Measurements from ENCODE around the gene NAXE. TPM values are rescaled to one million over a fixed set of nuclear protein-coding genes. Genes with fewer than 3 reads are reported as not detected.

NAXE gene
- total RNA-seq, 6 donors from 2014 or later = 46.1 to 81.1 (median 60.0) TPM

DNA sequence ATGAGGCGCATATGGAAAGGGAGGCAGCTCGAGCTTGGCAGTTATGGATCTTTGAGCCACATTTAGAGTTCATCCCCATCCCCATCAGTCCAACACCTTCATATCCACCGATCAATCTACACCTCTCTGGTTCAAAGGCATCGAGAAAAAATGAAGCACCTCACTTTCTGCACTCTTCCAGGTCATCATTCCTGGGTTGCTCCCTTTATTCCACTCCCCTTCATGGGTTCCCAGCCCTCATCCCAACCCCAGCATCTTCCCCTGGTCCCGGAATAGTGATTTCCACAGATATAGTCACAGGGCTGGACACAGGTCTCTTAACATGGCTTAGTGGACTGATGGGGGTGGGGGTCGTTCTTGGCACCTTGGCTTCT, 28.0 kb downstream of the NAXE start:
- DNase-seq = no peak
- ATAC-seq (ENCODE audit: low FRiP score in 2 of 2) = no peak
- Histone ChIP-seq H3K27me3 (peaks cover 0 to 13% (median 10%) of the 10 kb centered on the region in 4 donors), H3K27ac (no peak overlapping the region), H3K9me3 (no peaks in the 10 kb centered on the region), H3K36me3 (no peaks in the 10 kb centered on the region), H3K4me1 (peaks cover 14 to 22% (median 18%) of the 10 kb centered on the region in 4 donors), H3K4me3 (no peak overlapping the region)
- 19 to 27% methylated on average over 6 of the region's 6 CpGs for WGBS, 2 donors
- TF ChIP-seq, protein P1, sequence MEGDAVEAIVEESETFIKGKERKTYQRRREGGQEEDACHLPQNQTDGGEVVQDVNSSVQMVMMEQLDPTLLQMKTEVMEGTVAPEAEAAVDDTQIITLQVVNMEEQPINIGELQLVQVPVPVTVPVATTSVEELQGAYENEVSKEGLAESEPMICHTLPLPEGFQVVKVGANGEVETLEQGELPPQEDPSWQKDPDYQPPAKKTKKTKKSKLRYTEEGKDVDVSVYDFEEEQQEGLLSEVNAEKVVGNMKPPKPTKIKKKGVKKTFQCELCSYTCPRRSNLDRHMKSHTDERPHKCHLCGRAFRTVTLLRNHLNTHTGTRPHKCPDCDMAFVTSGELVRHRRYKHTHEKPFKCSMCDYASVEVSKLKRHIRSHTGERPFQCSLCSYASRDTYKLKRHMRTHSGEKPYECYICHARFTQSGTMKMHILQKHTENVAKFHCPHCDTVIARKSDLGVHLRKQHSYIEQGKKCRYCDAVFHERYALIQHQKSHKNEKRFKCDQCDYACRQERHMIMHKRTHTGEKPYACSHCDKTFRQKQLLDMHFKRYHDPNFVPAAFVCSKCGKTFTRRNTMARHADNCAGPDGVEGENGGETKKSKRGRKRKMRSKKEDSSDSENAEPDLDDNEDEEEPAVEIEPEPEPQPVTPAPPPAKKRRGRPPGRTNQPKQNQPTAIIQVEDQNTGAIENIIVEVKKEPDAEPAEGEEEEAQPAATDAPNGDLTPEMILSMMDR (IDR thresholded peaks at IDR 0.05) = no peak
- no peak for TF ChIP-seq POLR2AphosphoS5 (IDR thresholded peaks at IDR 0.05)
- TF ChIP-seq EP300 (IDR thresholded peaks at IDR 0.05) = no peak
- no peak for TF ChIP-seq POLR2A (IDR thresholded peaks at IDR 0.05)

DNA sequence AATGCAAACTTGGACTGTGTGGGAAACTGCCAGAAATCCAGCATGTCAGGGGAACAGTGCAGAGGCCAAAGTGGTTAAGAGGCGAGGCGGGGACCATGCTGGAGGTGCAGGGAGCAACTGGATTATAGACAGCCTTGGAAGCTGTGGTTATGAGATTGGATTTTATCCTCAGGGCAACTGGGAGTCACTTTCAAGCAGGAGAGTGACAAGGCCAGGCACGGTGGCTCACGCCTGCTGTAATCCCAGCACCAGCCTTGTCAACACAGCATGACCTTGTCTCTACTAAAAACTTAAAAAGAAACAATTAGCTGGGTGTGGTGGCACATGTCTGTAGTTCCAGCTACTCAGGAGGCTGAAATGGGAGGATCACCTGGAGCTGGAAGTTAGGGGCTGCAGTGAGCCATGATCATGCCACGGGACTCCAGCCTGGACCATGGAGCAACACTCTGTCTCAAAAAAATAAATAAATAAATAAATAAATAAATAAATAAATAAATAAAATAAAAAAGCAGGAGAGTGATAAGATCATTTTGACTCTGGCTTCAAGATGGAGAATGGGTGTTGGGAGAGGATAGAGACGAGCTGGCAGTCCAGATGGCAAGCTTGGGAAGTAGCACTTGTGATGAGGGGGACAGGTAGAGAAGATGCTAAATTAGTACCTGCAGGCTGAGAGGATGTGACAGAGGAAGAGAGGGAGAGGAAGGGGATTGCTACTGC, 31.2 kb downstream of the NAXE start:
- DNase-seq (no peak), ATAC-seq (ENCODE audit: low FRiP score in 2 of 2) (no peak)
- no peaks in the 10 kb centered on the region for H3K36me3 ChIP-seq
- peaks cover 6 to 37% (median 22%) of the 10 kb centered on the region in 4 donors for H3K27me3 ChIP-seq
- no peak for TF ChIP-seq EP300 (IDR thresholded peaks at IDR 0.05)
- no peak for TF ChIP-seq POLR2A (IDR thresholded peaks at IDR 0.05)
- TF ChIP-seq POLR2AphosphoS5 (IDR thresholded peaks at IDR 0.05) = no peak
- TF ChIP-seq, protein P1 (IDR thresholded peaks at IDR 0.05) = no peak
- H3K4me3 ChIP-seq = no peak overlapping the region
- no peak overlapping the region for H3K27ac ChIP-seq
- 73 to 87% methylated on average over 6 of the region's 6 CpGs for WGBS, 2 donors
- H3K4me1 ChIP-seq = peaks cover 20 to 26% (median 22%) of the 10 kb centered on the region in 4 donors
- H3K9me3 ChIP-seq = no peaks in the 10 kb centered on the region

DNA sequence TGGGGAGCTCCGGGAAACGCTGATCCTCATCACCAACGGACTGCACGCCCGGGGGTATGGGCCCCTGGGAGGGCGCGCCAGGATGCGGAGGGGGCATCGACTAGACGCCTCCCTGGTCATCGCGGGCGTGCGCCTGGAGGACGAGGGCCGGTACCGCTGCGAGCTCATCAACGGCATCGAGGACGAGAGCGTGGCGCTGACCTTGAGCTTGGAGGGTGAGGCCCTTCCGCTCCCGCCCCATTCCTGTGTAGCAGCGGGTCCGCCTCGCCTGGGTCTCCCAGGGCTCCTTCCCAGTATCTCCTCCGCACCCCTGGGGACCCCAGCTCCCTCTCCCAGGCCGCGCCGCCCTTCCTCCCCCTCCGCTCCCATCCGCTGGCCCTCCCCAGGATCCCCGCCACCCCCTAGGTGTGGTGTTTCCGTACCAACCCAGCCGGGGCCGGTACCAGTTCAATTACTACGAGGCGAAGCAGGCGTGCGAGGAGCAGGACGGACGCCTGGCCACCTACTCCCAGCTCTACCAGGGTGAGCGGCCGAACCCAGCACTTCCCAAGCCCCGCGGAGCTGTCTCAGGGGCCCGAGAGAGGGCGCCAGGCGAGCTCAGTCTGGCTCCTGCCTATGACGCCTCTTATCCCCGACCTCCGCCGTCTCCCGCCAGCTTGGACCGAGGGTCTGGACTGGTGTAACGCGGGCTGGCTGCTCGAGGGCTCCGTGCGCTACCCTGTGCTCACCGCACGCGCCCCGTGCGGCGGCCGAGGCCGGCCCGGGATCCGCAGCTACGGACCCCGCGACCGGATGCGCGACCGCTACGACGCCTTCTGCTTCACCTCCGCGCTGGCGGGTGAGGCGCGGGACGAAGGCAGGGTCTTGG, 32.6 kb downstream of the NAXE start:
- ATAC-seq (ENCODE audit: low FRiP score in 2 of 2) (peak; percentile 59 to 71), DNase-seq (peak in 1 of 2 donors; percentile 87)
- H3K36me3 ChIP-seq = no peaks in the 10 kb centered on the region
- TF ChIP-seq, protein P1 (IDR thresholded peaks at IDR 0.05) = peak in 3 of 6 experiments; percentile 11 to 49 (median 45)
- no peak for TF ChIP-seq EP300 (IDR thresholded peaks at IDR 0.05)
- H3K9me3 ChIP-seq = no peaks in the 10 kb centered on the region
- H3K4me3 ChIP-seq = peak overlapping the region in 3 of 4 donors; percentile 17 to 51 (median 42)
- H3K27me3 ChIP-seq = peaks cover 6 to 37% (median 22%) of the 10 kb centered on the region in 4 donors
- peaks cover 20 to 26% (median 22%) of the 10 kb centered on the region in 4 donors for H3K4me1 ChIP-seq
- 1 to 9% methylated on average over 12 to 31 of the region's 87 CpGs for WGBS, 2 donors
- H3K27ac ChIP-seq = peak overlapping the region in 3 of 4 donors; percentile 24 to 76 (median 24)

DNA sequence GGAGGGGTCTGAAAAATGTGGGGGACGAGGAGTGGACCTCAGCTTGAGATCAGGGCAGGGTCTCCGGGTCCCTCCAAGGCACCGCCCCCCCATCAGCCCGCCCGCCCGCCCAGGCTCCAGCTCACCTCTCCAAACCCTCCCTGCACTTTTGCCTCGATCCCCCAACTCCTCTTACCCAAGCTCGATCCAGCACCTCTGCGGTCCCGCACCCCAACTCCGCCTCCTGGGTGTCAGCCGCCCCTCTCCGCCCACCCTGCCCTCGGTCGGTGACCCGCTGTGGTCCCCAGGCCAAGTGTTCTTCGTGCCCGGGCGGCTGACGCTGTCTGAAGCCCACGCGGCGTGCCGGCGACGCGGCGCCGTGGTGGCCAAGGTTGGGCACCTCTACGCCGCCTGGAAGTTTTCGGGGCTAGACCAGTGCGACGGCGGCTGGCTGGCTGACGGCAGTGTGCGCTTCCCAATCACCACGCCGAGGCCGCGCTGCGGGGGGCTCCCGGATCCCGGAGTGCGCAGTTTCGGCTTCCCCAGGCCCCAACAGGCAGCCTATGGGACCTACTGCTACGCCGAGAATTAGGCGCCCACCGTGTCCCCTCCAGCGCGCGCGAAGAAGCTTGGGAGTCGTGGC, 33.3 kb downstream of the NAXE start:
- Histone ChIP-seq H3K27ac (peak overlapping the region in 2 of 4 donors; percentile 24 to 76), H3K9me3 (no peaks in the 10 kb centered on the region), H3K36me3 (no peaks in the 10 kb centered on the region), H3K4me3 (peak overlapping the region in 3 of 4 donors; percentile 17 to 51 (median 42)), H3K4me1 (peaks cover 20 to 26% (median 22%) of the 10 kb centered on the region in 4 donors), H3K27me3 (peaks cover 6 to 37% (median 22%) of the 10 kb centered on the region in 4 donors)
- peak in 1 of 2 donors; percentile 30 for ATAC-seq (ENCODE audit: low FRiP score in 2 of 2)
- peak in 1 of 2 donors; percentile 80 for DNase-seq
- TF ChIP-seq, protein P1 (IDR thresholded peaks at IDR 0.05) = no peak
- TF ChIP-seq EP300 (IDR thresholded peaks at IDR 0.05) = no peak
- TF ChIP-seq POLR2A (IDR thresholded peaks at IDR 0.05) = no peak
- TF ChIP-seq POLR2AphosphoS5 (IDR thresholded peaks at IDR 0.05) = no peak
- 3 to 5% methylated on average over 8 to 26 of the region's 55 CpGs for WGBS, 2 donors
